Esophagus squamous epithelium (tissue), 5 donors: ENCODE measurements around the gene VSX2. TPM values are rescaled to one million over a fixed set of nuclear protein-coding genes. Genes with fewer than 3 reads are reported as not detected.

ENCODE experiments used
- DNase-seq: peaks from one replicate; lab custom pipeline; 2025; lab: John Stamatoyannopoulos, UW
- H3K27ac ChIP-seq, 4 donors: fragments of 200-600 bp; sonication (generic); one replicate each; pipeline ENCODE4 v1.5.1; 2016 to 2019; ENCODE audit warnings: mild to moderate bottlenecking in 1 of 4
- H3K27me3 ChIP-seq, 4 donors: fragments of 200-600 bp; sonication (generic); 1 replicate in 3 of 4; 2 replicates in 1 of 4; pipeline versions ENCODE4 v1.5.1 to v1.6.0; 2017 to 2021; ENCODE audit warnings: antibody characterized with exemption in 1 of 4
- H3K36me3 ChIP-seq, 3 donors: fragments of 200-600 bp; sonication (generic); one replicate each; pipeline ENCODE4 v1.5.1; 2016 to 2019
- H3K4me1 ChIP-seq, 3 donors: fragments of 200-600 bp; sonication (generic); one replicate each; pipeline ENCODE4 v1.5.1; 2017 to 2019
- H3K4me3 ChIP-seq, 4 donors: fragments of 200-600 bp; sonication (generic); 1 replicate in 3 of 4; 2 replicates in 1 of 4; pipeline ENCODE4 v1.5.1; 2016 to 2019; ENCODE audit warnings: mild to moderate bottlenecking in 2 of 4, moderate library complexity in 1 of 4
- H3K9me3 ChIP-seq, 3 donors: fragments of 200-600 bp; sonication (generic); one replicate each; pipeline ENCODE4 v1.5.1; 2016 to 2019
- POLR2A ChIP-seq, 4 donors: fragments of 450-650 bp; IDR thresholded peaks; one replicate each; pipeline ENCODE4 v1.6.1; 2017; ENCODE audit warnings: antibody characterized with exemption in 4 of 4, mild to moderate bottlenecking in 4 of 4, moderate library complexity in 3 of 4
- WGBS, 2 donors: methylation state at CpG; one replicate each; pipeline ENCODE4 v1.1.5; 2018; 5-methylcytosine and 5-hydroxymethylcytosine counted together
- intact Hi-C: fragments of 100-400 bp; cut with DNase I; formaldehyde crosslinking; loops from one replicate; pipeline ENCODE4 v1.15.0; 2022
- total RNA-seq, 4 donors: library from RNA; depleted of rRNA; stranded (reverse); fragments of >200 nt; gene quantifications; one replicate each; pipeline ENCODE4 v1.1.0, GENCODE V29; 2016
- TF ChIP-seq, protein P1 (sequence below), 6 experiments: fragments of 450-650 bp in 4 of 6; fragments of 200-600 bp in 2 of 6; sonication (generic) in 2 of 6; IDR thresholded peaks; one replicate each; pipeline ENCODE4 v1.5.1; 2016 to 2019; ENCODE audit warnings: antibody characterized with exemption in 6 of 6, mild to moderate bottlenecking in 4 of 6, moderate library complexity in 4 of 6
- donor health status: DM: yes; HTN: yes; CAD: no.

VSX2 gene
- total RNA-seq, 4 donors from 2014 or later, result not detected

- no peaks in the 10 kb centered on the region for H3K9me3 ChIP-seq
- 0 to 77% methylated on average over 3 to 6 of the region's 40 CpGs for WGBS, 2 donors
- no peaks in the 10 kb centered on the region for H3K36me3 ChIP-seq
- peak overlapping the region in 2 of 4 donors; percentile 9 to 50 for H3K4me3 ChIP-seq
- peaks cover 0 to 11% (median 6%) of the 10 kb centered on the region in 3 donors for H3K4me1 ChIP-seq
- no peak overlapping the region for H3K27ac ChIP-seq
- DNase-seq, result no peak
- peaks cover 0 to 83% (median 5%) of the 10 kb centered on the region in 4 donors for H3K27me3 ChIP-seq
- TF ChIP-seq, protein P1, sequence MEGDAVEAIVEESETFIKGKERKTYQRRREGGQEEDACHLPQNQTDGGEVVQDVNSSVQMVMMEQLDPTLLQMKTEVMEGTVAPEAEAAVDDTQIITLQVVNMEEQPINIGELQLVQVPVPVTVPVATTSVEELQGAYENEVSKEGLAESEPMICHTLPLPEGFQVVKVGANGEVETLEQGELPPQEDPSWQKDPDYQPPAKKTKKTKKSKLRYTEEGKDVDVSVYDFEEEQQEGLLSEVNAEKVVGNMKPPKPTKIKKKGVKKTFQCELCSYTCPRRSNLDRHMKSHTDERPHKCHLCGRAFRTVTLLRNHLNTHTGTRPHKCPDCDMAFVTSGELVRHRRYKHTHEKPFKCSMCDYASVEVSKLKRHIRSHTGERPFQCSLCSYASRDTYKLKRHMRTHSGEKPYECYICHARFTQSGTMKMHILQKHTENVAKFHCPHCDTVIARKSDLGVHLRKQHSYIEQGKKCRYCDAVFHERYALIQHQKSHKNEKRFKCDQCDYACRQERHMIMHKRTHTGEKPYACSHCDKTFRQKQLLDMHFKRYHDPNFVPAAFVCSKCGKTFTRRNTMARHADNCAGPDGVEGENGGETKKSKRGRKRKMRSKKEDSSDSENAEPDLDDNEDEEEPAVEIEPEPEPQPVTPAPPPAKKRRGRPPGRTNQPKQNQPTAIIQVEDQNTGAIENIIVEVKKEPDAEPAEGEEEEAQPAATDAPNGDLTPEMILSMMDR (IDR thresholded peaks at IDR 0.05), result peak; percentile 69 to 88 (median 79)
- no peak for TF ChIP-seq POLR2A (IDR thresholded peaks at IDR 0.05)
- intact Hi-C loops, result no loop called here
Observed at GRCh38 chr14:74217672-74218448, 21.4 kb upstream of the VSX2 start.

GRCh38 chr14:74218462-74218861 lies 20.8 kb upstream of the VSX2 start:
- intact Hi-C loops, result no loop called here
- Histone ChIP-seq H3K4me1 (peaks cover 0 to 11% (median 6%) of the 10 kb centered on the region in 3 donors), H3K36me3 (no peaks in the 10 kb centered on the region), H3K27me3 (peaks cover 0 to 83% (median 5%) of the 10 kb centered on the region in 4 donors), H3K4me3 (no peak overlapping the region), H3K9me3 (no peaks in the 10 kb centered on the region), H3K27ac (no peak overlapping the region)
- TF ChIP-seq POLR2A (IDR thresholded peaks at IDR 0.05), result no peak
- TF ChIP-seq, protein P1 (IDR thresholded peaks at IDR 0.05), result no peak
- 64 to 72% methylated on average over 2 to 3 of the region's 4 CpGs for WGBS, 2 donors
- no peak for DNase-seq

DNA sequence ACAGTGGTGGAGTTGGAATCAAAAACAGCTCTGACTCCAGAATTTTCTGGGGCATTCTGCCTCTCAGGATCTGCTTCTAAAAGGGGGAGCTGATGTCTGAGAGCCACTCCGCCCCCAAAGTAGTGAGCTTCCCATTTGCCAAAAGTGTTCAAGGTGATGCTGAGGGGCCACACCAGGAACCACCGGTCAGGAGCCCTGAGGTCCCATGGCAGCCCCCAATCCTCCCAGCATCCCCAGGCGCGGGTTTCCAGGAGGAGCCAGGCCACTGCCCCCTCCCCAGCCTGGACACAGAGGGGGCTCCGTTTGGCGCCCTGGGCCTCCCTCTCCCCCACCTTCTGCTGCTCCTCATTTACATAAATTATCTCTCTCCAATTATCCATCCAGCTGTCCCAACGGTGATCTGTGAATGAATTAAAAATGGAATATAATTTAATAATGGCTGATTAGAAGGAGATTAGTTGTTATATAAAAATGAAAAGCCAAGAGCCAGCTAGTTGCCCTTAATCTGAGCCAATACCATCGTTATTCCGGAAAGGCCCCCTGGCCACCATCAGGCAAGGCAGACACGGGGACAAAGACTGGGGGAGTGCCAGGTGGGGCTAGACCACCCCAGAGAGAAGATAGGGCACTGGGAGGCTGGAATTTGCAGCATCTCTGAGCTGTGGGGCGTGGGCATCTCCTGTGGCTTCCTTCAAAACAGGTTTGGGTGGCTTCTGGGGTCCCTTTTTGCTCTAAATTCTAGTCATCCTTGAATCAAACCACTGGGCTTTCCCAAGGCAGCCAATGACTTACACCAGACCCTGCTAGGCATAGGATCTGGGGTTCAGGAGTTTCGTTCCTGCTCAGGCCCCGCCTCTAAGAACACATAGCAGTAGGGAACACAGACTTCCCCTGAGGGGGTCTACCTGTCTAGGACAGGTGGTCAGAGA lies 19.7 kb upstream of the VSX2 start:
- H3K4me3 ChIP-seq, result no peak overlapping the region

GRCh38 chr14:74220991-74221390 lies 18.3 kb upstream of the VSX2 start:
- Histone ChIP-seq H3K27me3 (peaks cover 0 to 84% (median 5%) of the 10 kb centered on the region in 4 donors), H3K27ac (no peak overlapping the region), H3K4me3 (no peak overlapping the region), H3K9me3 (no peaks in the 10 kb centered on the region), H3K36me3 (no peaks in the 10 kb centered on the region), H3K4me1 (peaks cover 0 to 11% (median 6%) of the 10 kb centered on the region in 3 donors)
- no peak for DNase-seq
- no peak for TF ChIP-seq POLR2A (IDR thresholded peaks at IDR 0.05)
- TF ChIP-seq, protein P1 (IDR thresholded peaks at IDR 0.05), result no peak
- WGBS, 2 donors, result 68 to 70% methylated on average over 3 to 5 of the region's 6 CpGs
- intact Hi-C loops, result no loop called here

More for the DNA sequence above, 19.7 kb upstream of the VSX2 start:
- Histone ChIP-seq H3K36me3 (no peaks in the 10 kb centered on the region), H3K4me1 (peaks cover 0 to 11% (median 6%) of the 10 kb centered on the region in 3 donors), H3K27ac (no peak overlapping the region), H3K27me3 (peaks cover 0 to 84% (median 5%) of the 10 kb centered on the region in 4 donors), H3K9me3 (no peaks in the 10 kb centered on the region)
- no peak for DNase-seq
- intact Hi-C loops, result no loop called here
- 63 to 67% methylated on average over 10 to 11 of the region's 13 CpGs for WGBS, 2 donors
- TF ChIP-seq POLR2A (IDR thresholded peaks at IDR 0.05), result no peak
- TF ChIP-seq, protein P1 (IDR thresholded peaks at IDR 0.05), result no peak
